Natural killer cell (primary cell): ENCODE results near the gene SLFN12L. TPM values are rescaled to one million over a fixed set of nuclear protein-coding genes. Genes with fewer than 3 reads are reported as not detected.
A peak's percentile ranks its signal among the peaks of the same experiment; 100 is the strongest.

Source experiments
- ATAC-seq, 3 donors: fragments of 150-1000 bp in 2 of 3; fragments of 200-7000 bp in 1 of 3; cut with Tn5 transposase; 1 replicate in 1 of 3; 2 replicates in 2 of 3; pipeline ENCODE4 v1.10.0; 2021; ENCODE audit warnings: mild to moderate bottlenecking in 2 of 3, moderate library complexity in 2 of 3
- DNase-seq, 2 donors: peaks; one replicate each; pipeline versions ENCODE4 v3.0.0 to v3.0.0-alpha.2; 2013 to 2021; ENCODE audit warnings: mixed read lengths in 1 of 2
- H3K27ac ChIP-seq: one replicate; pipeline ENCODE4 v1.5.1; 2013; ENCODE audit warnings: mild to moderate bottlenecking, low read length
- H3K27me3 ChIP-seq: one replicate; pipeline ENCODE4 v1.6.1; 2013; ENCODE audit warnings: low read length; ENCODE audit not compliant: control insufficient read depth, insufficient read depth
- H3K36me3 ChIP-seq: one replicate; pipeline ENCODE4 v1.6.1; 2013; ENCODE audit warnings: low read length; ENCODE audit not compliant: control insufficient read depth, insufficient read depth
- H3K4me1 ChIP-seq: one replicate; pipeline ENCODE4 v1.6.1; 2013; ENCODE audit warnings: low read length; ENCODE audit not compliant: control insufficient read depth, insufficient read depth
- H3K4me3 ChIP-seq: one replicate; pipeline ENCODE4 v1.5.1; 2013; ENCODE audit warnings: low read length
- H3K9me3 ChIP-seq: one replicate; pipeline ENCODE4 v1.6.1; 2013; ENCODE audit warnings: low read length; ENCODE audit not compliant: control insufficient read depth, insufficient read depth
- H3K27ac Mint-ChIP-seq, 2 donors: one replicate each; pipeline ENCODE4 v1.8.0; 2022; ENCODE audit warnings: mild to moderate bottlenecking in 2 of 2, mixed read lengths in 2 of 2, moderate library complexity in 1 of 2
- H3K27me3 Mint-ChIP-seq, 2 donors: one replicate each; pipeline ENCODE4 v1.8.0; 2022; ENCODE audit warnings: low read depth in 2 of 2, mixed read lengths in 2 of 2
- H3K36me3 Mint-ChIP-seq: one replicate; pipeline ENCODE4 v1.8.0; 2022; ENCODE audit warnings: mixed read lengths
- H3K4me1 Mint-ChIP-seq, 2 donors: one replicate each; pipeline ENCODE4 v1.8.0; 2022; ENCODE audit warnings: mixed read lengths in 2 of 2
- H3K4me3 Mint-ChIP-seq: one replicate; pipeline ENCODE4 v1.8.0; 2022; ENCODE audit warnings: mild to moderate bottlenecking, moderate library complexity, mixed read lengths
- H3K9me3 Mint-ChIP-seq, 2 donors: one replicate each; pipeline ENCODE4 v1.8.0; 2022; ENCODE audit warnings: mixed read lengths in 2 of 2
- WGBS: methylation state at CpG from one replicate; pipeline ENCODE4 v1.1.7; 2013; ENCODE audit warnings: missing lambda C conversion rate; ENCODE audit not compliant: insufficient coverage; 5-methylcytosine and 5-hydroxymethylcytosine counted together
- intact Hi-C: fragments of 100-400 bp; cut with micrococcal nuclease; formaldehyde crosslinking; loops from one replicate; pipeline ENCODE4 v1.14.2; 2022
- total RNA-seq, 4 donors: library from RNA; stranded (reverse); fragments of 120-200 nt in 1 of 4; gene quantifications; one replicate each; pipeline versions ENCODE4 v1.2.3 to v1.2.4, GENCODE V29; 2013 to 2022
- TF ChIP-seq, protein P1 (sequence below): fragments of 200-600 bp; IDR thresholded peaks from one replicate; pipeline ENCODE4 v1.8.0; 2022; ENCODE audit warnings: antibody characterized with exemption

Gene SLFN12L
- 100 to 1,000 TPM; 126 to 174 (median 130) TPM for total RNA-seq
- total RNA-seq (2013), result 139 TPM

GRCh38 chr17:35537601-35538141 lies at the start of gene SLFN12L:
TSS of gene SLFN12L (minus strand) at chr17:35537678. CDS start at chr17:35522364, 15,314 bp downstream.
- peak in 2 of 3 donors; percentile 5 to 8 for ATAC-seq
- peak within 1 kb of the TSS; percentile 90 for H3K27ac ChIP-seq
- peak within 1 kb of the TSS; percentile 57 for H3K4me3 ChIP-seq
- H3K4me3 Mint-ChIP-seq, result peak within 1 kb of the TSS; percentile 90
- H3K36me3 ChIP-seq, result no peaks in the 10 kb centered on the region
- 3% methylated on average over 2 of the region's 2 CpGs for WGBS
- H3K9me3 Mint-ChIP-seq, result no peaks in the 10 kb centered on the region
- TF ChIP-seq, protein P1, sequence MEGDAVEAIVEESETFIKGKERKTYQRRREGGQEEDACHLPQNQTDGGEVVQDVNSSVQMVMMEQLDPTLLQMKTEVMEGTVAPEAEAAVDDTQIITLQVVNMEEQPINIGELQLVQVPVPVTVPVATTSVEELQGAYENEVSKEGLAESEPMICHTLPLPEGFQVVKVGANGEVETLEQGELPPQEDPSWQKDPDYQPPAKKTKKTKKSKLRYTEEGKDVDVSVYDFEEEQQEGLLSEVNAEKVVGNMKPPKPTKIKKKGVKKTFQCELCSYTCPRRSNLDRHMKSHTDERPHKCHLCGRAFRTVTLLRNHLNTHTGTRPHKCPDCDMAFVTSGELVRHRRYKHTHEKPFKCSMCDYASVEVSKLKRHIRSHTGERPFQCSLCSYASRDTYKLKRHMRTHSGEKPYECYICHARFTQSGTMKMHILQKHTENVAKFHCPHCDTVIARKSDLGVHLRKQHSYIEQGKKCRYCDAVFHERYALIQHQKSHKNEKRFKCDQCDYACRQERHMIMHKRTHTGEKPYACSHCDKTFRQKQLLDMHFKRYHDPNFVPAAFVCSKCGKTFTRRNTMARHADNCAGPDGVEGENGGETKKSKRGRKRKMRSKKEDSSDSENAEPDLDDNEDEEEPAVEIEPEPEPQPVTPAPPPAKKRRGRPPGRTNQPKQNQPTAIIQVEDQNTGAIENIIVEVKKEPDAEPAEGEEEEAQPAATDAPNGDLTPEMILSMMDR, result no peak
- H3K36me3 Mint-ChIP-seq, result no peaks in the 10 kb centered on the region
- intact Hi-C loops, result loop anchor here (1.0 to 10.0 kb wide), 6 partner anchors 17 to 647 kb away; partner anchors contain the start of genes SLFN12 and SLFN13
- peaks cover 62 to 73% of the 10 kb centered on the region in 2 donors for H3K4me1 Mint-ChIP-seq
- H3K27ac Mint-ChIP-seq, result peak within 1 kb of the TSS; percentile 84 to 88
- H3K27me3 ChIP-seq, result no peaks in the 10 kb centered on the region
- H3K9me3 ChIP-seq, result no peaks in the 10 kb centered on the region
- DNase-seq, result peak in 1 of 2 donors; percentile 63
- peaks cover 46% of the 10 kb centered on the region for H3K4me1 ChIP-seq
- H3K27me3 Mint-ChIP-seq, result no peaks in the 10 kb centered on the region

DNA sequence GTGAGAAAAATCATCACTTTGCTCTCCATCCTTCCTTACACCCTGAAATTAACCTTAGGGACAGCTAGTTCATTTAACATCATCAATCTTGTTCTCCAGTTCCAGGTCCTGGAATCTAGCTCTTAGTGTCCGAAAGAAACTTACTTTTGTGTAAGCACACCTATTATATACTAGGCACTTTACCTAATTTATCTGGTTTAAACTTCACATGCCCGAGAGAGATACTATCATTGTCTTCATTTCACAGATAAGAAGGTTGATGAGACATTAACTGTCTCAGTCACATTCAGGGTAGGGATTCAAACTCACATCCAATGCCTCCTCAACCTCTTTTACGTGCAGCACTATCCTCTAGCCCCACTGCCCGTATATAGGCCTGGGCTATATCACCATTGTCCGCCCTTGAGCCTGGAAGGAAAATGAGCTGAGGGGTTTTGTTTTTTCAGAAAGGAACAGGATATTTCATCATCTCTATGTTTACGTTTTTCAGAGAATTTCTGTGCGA lies 49.1 kb upstream of the SLFN12L start:
- TF ChIP-seq, protein P1, result no peak
- WGBS, result 45% methylated on average over 3 of the region's 7 CpGs
- Histone ChIP-seq H3K27ac (peak overlapping the region; percentile 88), H3K4me3 (peak overlapping the region; percentile 70), H3K36me3 (no peaks in the 10 kb centered on the region), H3K27me3 (no peaks in the 10 kb centered on the region), H3K4me1 (peaks cover 13% of the 10 kb centered on the region), H3K9me3 (no peaks in the 10 kb centered on the region)
- Mint-ChIP-seq H3K4me1 (peaks cover 28 to 33% of the 10 kb centered on the region in 2 donors), H3K4me3 (peak overlapping the region; percentile 94), H3K27ac (peak overlapping the region; percentile 94 to 100), H3K9me3 (no peaks in the 10 kb centered on the region), H3K36me3 (no peaks in the 10 kb centered on the region), H3K27me3 (peaks cover 0 to 9% of the 10 kb centered on the region in 2 donors)
- intact Hi-C loops, result loop anchor here (1.0 to 10.0 kb wide), 5 partner anchors 8 to 956 kb away; partner anchors contain the start of genes GGNBP2, PEX12 and SLFN12
- ATAC-seq, result peak; percentile 1 to 7 (median 4)
- no peak for DNase-seq

DNA sequence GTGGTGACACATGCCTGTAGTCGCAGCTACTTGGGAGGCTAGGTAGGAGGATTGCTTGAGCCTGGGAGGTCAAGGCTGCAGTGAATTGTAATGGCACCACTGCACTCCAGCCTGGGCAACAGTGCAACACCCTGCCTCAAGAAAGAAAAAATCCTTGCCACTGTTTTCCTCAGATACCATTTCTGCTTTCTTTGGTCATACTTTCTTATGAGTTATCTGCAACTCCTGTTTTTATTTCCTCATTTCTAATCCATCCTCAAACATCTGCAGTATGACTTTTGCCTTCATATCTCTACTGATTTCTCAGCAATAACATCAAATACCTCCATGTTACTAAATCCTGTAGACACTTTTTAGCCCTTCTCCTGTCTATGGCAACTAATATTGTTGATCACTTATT lies 46.6 kb upstream of the SLFN12L start:
- no peak for DNase-seq
- 83% methylated on average over 1 of the region's 1 CpG for WGBS
- Histone ChIP-seq H3K4me3 (no peak overlapping the region), H3K27me3 (no peaks in the 10 kb centered on the region), H3K4me1 (peaks cover 16% of the 10 kb centered on the region), H3K36me3 (no peaks in the 10 kb centered on the region), H3K9me3 (no peaks in the 10 kb centered on the region), H3K27ac (no peak overlapping the region)
- Mint-ChIP-seq H3K27me3 (peaks cover 0 to 9% of the 10 kb centered on the region in 2 donors), H3K4me1 (peaks cover 26 to 30% of the 10 kb centered on the region in 2 donors), H3K36me3 (no peaks in the 10 kb centered on the region), H3K27ac (no peak overlapping the region), H3K9me3 (no peaks in the 10 kb centered on the region), H3K4me3 (no peak overlapping the region)
- ATAC-seq, result no peak
- TF ChIP-seq, protein P1, result no peak
- intact Hi-C loops, result loop anchor here (10.0 kb wide), 1 partner anchor 59 kb away; no protein-coding TSS in a partner anchor
